Uterus (tissue), 2 donors: ENCODE data around the gene SLC12A6.

ENCODE experiments used
- POLR2A ChIP-seq, 2 donors: fragments of 450-650 bp; IDR thresholded peaks; one replicate each; pipeline ENCODE4 v1.6.1; 2016; ENCODE audit warnings: antibody characterized with exemption in 2 of 2, mild to moderate bottlenecking in 1 of 2, moderate library complexity in 1 of 2
- TF ChIP-seq, protein P1 (sequence below), 4 experiments: fragments of 200-600 bp in 2 of 4; fragments of 450-650 bp in 2 of 4; sonication (generic) in 2 of 4; IDR thresholded peaks; one replicate each; pipeline ENCODE4 v1.5.1; 2016 to 2019; ENCODE audit warnings: antibody characterized with exemption in 4 of 4, mild to moderate bottlenecking in 2 of 4, moderate library complexity in 1 of 4

DNA sequence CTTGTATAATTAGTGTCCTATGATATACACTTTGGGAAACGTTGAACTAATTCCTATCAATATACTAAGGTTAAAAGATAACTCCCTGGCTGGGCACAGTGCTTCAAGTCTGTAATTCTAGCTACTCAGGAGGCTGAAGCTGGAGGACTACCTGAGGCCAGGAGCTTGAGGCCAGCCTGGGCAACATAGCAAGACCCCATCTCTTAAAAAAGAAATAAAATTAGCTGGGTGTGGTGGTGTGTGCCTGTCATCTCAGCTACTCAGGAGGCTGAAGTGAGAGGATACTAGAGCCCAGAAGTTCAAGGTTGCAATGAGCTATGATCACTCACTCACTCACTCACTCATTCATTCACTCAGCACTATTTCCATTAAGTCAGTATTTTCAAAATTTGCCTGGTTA, 55.2 kb downstream of the SLC12A6 start:
- TF ChIP-seq, protein P1, sequence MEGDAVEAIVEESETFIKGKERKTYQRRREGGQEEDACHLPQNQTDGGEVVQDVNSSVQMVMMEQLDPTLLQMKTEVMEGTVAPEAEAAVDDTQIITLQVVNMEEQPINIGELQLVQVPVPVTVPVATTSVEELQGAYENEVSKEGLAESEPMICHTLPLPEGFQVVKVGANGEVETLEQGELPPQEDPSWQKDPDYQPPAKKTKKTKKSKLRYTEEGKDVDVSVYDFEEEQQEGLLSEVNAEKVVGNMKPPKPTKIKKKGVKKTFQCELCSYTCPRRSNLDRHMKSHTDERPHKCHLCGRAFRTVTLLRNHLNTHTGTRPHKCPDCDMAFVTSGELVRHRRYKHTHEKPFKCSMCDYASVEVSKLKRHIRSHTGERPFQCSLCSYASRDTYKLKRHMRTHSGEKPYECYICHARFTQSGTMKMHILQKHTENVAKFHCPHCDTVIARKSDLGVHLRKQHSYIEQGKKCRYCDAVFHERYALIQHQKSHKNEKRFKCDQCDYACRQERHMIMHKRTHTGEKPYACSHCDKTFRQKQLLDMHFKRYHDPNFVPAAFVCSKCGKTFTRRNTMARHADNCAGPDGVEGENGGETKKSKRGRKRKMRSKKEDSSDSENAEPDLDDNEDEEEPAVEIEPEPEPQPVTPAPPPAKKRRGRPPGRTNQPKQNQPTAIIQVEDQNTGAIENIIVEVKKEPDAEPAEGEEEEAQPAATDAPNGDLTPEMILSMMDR (IDR thresholded peaks at IDR 0.05): no peak
- no peak for TF ChIP-seq POLR2A (IDR thresholded peaks at IDR 0.05)
